SKM-1 (cell line): ENCODE measurements around the gene GRIP1.

Experiments used
- DNase-seq: peaks from one replicate; lab custom pipeline; 2025; ENCODE audit not compliant: unreplicated experiment; lab: John Stamatoyannopoulos, UW

Gene GRIP1, protein sequence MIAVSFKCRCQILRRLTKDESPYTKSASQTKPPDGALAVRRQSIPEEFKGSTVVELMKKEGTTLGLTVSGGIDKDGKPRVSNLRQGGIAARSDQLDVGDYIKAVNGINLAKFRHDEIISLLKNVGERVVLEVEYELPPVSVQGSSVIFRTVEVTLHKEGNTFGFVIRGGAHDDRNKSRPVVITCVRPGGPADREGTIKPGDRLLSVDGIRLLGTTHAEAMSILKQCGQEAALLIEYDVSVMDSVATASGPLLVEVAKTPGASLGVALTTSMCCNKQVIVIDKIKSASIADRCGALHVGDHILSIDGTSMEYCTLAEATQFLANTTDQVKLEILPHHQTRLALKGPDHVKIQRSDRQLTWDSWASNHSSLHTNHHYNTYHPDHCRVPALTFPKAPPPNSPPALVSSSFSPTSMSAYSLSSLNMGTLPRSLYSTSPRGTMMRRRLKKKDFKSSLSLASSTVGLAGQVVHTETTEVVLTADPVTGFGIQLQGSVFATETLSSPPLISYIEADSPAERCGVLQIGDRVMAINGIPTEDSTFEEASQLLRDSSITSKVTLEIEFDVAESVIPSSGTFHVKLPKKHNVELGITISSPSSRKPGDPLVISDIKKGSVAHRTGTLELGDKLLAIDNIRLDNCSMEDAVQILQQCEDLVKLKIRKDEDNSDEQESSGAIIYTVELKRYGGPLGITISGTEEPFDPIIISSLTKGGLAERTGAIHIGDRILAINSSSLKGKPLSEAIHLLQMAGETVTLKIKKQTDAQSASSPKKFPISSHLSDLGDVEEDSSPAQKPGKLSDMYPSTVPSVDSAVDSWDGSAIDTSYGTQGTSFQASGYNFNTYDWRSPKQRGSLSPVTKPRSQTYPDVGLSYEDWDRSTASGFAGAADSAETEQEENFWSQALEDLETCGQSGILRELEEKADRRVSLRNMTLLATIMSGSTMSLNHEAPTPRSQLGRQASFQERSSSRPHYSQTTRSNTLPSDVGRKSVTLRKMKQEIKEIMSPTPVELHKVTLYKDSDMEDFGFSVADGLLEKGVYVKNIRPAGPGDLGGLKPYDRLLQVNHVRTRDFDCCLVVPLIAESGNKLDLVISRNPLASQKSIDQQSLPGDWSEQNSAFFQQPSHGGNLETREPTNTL

DNA sequence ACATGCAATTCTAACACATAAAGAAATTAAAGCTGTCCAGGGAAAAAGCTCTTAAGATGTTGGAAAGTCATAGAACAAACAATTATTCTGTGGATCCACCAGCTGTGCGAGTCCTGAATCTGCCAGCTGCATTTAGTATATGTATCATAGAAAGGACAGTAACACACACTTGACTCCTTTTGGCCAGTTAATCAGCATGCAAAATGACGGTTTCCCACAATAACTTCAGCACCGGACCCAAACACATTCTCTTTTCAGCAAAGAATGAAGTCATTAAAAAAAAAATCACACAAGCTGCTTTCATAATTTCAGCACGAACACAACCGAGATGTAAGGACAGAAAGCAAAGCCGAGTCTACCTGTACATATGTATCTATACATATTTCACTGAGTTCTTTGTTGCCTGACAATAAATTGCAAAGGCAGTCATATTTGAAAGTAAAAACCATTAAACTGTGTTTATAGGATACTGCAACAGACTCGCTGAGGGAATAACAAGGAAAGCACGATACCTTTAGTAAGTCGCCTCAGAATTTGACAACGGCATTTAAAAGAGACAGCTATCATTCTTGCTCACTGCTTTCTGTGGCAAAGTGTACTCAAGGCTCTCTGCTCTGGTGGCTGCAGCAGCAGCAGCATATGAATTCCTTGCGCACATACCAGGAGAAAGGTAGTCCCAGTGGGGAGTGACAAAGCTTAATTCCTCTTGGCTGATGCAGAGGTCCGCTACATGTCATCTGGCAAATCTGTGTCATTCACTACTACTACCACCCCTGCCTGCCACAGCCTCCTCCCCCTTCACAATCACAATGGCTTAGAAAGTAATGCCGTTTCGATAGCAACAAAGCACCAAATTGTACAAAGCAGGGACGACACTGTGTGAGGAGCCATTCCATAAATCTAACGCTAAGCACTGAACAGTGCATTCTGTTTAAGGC, at the start of gene GRIP1:
GRIP1 (minus strand) TSS at position 739 of the 938 bp plus-strand sequence; CDS start at position 567, 172 bp downstream.
- DNase-seq = no peak

DNA sequence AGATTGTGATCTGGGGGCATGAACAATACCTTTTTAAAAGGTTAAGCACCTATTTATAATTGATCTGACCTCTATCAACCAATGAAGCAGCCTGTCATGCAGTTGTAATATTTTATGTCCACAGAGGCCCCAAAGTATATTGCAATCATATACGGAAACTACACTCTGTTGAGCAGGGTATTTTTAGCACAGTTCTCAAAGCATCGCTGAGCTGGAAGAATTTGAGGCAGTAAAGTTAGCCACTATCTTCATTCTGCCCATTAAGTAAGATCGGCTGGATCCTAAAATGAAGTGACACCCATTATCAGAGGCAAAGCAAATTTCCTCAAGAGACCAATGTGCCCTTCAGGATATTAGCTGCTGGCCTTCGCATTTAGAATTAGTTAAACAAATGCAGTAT, 47.7 kb upstream of the GRIP1 start:
- DNase-seq = no peak

DNA sequence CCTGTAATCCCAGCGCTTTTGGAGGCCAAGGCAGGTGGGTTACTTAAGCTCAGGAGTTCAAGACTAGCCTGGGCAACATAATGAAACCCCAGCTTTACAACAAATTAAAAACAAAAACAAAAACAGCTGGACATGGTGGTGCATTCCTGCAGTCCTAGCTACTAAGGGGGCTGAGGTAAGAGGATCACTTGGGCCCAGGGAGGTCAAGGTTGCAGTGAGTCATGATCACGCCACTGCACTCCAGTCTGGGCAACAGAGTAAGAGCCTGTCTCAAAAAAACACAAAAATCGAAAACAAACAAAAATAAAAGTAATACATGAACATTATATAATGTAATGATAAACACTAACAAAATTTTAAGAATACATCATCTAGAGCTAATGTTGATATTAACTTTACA, 46.2 kb upstream of the GRIP1 start:
- DNase-seq = no peak

DNA sequence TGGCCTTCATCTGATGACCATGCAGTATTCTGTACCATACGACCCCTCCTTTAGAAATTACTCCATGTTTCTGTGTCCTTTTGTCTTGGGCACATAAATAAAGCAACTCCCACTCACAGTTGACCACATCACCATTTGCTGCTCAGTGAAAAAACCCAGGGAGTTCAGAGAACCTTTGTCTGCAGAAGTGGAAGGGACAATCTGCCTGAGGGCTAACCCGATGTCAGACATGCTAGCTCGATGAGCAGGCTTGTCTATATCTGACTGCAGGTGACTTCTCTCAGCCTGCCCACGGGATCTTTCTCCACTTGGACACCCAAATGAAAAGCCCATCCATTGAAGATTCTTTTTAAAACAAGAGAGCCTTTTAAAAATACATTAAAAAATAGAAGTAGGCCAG, 45.7 kb upstream of the GRIP1 start:
- no peak for DNase-seq

DNA sequence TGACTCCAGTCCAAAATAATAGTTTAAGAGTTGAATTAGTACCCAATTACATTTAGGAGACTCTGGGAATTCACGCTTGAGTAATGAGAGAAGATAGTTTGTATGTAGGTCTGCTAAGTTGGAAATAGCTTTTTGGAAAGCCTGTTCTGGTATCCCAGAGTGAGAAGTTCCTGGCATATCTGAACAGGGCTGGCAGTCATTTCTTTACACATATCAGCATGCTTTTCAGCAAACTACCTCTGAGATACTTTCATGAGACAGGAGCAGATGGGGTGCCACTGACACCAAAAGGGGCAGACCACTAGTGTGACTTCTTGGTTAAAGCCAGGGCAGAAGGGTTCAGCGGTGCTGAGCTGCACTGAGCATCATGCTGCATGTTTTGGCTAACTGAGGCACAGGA, 45.1 kb upstream of the GRIP1 start:
- DNase-seq = no peak

DNA sequence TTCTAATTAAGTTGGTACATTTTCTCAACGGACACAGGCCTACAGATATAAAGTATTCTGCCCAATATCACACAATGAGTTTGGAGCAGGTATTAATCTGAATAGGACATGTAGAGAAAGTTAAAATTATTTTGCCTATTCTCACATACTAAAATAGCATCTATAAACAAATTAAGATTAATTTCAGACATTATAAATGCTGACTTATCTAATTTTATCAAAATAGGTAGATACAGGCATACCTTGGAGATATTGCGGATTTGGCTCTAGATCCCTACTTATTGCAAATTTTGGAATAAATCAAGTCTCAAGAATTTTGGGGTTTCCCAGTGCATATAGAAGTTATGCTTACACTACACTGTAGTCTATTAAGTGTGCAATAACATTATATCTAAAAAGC, 41.0 kb upstream of the GRIP1 start:
- no peak for DNase-seq

DNA sequence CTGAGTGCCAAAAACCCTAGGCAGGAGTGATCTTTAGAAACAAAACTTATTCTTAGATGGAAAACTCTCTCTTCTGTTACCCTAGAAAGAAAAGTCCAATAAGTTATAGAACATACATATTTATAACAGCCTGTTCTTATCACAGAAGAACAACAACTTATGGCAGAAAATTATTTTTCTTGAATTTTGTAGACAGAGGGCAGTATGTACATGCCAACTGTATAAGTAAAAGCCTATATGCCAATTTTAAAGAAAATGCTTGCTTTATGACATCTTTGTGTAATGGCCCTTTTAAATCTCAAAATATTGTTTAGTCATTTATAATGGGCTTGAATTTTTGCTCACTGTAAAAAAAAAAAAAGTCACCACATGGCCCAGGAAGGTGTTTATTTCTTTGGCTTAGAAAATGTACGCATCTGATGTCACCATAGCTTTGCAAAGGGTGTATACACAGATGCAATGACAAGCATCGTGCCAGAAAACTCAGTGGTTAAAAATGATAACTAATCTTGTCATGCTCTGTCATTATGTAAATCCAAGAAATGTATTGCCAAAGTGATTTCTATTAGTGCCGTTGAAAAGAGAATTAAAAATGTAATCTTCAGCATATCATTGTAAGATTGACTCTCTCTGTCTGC, 38.3 kb upstream of the GRIP1 start:
- no peak for DNase-seq

DNA sequence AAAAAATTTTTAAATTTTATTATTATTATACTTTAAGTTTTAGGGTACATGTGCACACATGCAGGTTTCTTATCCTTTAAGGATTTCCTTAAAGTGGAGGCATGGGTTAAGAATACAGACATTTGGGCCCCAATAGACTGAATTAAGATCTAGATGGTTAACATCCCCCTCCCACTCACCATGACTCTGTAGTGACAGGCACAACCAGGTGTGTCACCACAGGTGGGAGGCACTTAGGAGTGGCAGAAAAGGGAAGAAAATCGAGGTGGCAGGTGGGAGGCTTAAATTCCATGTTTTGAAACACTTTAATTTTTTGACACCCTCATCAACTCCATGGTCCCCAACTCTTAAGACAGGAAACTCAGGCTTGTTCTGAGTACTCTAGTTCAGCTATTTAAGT, 37.6 kb upstream of the GRIP1 start:
- no peak for DNase-seq

DNA sequence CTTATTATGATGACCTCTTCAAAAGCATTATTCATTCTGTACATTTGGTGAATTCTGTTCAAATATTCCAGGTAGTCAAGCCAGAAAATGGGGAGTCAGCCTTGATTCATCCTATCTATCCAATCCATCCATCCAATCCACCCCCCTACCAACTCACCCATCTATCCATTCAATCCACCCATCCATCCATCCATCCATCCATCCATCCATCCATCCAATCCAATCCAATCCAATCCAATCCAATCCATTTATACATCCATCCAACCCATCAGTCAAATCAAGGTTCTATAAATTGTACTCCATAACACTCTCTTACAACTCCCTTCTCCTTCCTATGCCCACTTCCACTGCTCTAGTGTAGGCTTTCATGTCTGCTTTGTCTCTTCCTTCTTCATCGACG, 35.8 kb upstream of the GRIP1 start:
- no peak for DNase-seq

DNA sequence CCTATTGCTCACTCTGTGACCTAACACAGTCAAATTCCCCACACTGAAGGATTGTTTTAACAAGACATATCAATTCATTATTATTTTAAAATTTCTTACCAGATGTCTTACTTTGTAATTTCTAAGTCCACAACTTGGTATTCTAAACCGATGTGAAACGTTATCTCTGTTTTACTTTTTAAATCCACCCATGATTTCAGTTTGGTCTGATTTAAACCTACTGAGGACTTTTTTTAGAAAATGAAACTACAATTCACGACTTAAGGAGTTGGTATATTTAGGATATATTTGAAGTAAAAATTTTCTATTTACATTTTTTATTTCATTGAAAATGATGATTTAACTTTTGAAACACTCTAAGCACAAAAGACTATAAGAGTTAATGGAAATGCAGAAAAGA, 35.1 kb upstream of the GRIP1 start:
- DNase-seq = no peak

DNA sequence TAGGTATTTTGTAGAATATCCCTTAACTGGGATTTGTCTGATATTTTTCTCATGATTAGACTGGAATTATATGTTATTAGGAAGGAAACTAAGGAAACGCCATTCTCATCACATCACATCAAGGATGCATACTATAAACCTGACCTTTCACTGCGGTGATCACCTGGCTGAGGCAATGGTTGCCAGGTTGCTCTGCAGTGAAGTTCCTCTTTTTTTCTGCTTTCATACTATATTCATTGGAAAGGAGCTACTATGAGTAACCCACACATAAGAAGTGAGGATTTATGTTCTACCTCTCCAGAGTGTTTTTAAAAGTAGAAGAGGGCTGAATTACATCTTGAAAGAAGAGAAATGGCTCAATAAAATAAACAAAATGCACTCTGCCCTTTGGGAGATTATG, 31.0 kb upstream of the GRIP1 start:
- DNase-seq = no peak

DNA sequence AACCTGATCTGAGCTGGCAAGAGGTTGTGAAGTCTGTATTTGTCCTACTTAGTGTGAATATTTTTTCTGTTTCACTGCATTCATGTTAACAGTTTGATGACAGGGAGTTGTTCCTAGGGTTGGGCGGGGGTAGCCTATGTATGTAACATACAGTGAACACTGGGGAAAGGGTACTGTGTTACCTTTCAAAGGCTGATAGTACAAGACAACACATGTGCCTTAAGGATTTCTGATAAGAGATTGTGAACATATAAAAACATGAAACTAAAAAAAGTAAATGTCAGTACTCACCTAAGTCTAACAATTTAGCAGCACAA, 30.5 kb upstream of the GRIP1 start:
- DNase-seq = no peak

DNA sequence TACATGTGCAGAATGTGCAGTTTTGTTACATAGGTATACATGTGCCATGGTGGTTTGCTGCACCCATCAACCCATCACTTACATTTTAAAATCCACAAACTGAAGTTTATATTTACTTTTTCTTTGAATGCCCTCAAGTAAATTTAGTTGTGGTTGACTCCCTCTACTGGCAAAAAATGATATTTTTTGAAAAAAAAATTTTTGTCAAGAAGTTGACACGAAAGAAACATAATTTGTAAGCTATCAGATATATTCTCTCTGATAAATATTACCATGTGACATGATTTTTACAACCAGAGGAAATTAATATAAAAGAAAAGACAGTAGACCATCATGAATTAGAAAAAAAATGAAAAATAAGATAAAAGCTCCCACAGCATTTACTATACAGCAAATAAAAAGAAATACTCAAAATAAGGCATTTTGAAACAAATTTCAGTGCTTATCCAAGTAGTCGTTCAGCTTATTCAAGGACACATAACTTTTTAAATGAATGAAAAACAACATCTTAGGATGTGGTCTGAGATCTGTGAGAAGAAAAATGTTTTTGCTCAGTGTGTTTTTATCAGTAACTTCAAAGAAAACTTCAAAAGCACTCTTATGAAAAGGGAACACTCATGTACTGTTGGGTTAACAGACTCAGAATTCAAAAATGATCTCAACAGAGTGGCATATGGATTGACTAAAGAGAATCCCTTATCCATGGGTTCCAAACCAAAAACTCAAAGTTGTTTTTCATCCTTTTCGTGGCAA, 30.0 kb upstream of the GRIP1 start:
- no peak for DNase-seq

DNA sequence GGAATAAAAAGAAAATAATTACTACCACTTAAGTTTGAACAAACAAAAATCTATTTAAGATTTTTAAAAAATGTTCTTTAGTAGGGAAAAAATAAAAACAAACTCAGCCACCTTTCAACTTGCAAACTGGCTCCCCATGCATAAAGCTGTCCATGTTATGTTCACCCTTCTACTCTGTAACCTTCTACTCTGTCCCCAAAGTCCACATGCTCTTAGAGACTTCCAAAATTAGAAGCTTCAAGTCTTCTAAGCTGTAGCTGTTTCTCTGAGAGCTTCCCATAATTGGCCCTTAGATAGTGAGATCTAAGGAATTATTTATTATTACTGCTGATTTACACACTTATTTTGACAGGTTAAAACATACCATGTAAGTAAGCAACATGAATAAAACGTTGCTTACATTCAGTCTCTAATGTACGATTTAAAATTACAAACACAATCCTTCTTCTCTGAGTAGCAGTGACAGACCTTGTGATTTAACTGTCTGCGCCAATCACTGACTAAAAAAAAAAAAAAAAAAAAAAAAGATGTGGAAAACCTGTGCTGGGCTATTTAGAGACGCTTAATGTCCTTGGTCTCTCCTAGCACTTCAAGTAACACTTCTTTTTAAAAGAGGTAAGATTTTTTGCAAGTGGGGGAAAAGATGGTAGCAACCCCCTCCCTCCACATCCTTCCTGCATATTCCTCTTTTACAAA, 28.3 kb upstream of the GRIP1 start:
- DNase-seq = no peak

DNA sequence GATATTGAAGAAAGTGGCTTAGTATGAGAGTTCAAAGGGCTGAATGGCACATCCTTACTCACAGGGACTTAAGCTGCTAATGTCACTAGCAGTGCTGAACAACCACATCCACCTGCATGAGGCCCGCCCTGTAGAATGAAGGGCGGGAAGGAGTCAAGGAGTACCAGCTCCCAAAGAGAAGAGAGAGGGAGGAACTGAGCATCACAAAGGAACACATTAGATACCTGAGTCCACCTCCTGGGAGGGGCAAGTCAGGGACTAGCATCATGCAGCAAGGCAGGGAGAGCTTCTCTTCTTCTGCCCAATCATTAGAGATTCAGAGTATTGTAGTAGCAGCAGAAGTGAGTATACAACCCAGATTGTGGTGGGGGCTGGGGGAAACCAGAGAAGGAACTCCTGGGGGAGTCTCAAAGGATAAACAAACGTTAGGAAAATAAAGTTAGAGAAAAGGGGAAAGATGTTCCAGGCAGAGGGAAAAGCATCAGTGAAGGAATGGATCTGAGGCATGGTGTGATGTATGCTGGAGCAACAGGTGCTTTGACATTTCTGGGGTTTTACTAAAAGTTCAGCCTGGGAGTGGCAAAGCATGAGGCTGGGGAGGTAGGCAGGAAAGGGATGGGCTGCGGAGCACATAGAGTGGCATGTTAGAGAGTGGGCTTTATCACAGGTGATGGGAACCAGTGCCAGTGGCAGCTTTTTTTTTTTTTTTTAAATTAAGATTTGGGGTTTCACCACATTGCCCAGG, 21.0 kb upstream of the GRIP1 start:
- no peak for DNase-seq

DNA sequence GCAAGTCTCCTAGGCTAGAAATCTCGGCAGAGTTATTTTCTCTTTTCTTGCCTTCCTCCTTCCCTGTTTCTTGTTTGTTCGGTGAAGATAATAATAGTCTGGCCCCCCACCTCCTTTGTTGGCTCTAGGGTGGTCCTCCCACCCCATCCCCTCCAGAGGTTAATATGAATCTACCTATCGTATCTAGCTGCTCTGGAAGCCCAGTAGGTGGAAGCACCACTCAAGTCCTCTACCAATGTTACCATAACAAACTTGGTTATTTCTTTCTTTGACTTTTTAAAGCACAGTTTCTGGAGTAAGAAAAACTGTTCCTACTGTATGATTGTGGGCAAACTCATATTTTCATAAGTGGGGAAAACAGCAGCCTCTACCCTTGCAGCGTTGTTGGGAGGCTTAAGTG, 19.7 kb upstream of the GRIP1 start:
- DNase-seq = no peak

DNA sequence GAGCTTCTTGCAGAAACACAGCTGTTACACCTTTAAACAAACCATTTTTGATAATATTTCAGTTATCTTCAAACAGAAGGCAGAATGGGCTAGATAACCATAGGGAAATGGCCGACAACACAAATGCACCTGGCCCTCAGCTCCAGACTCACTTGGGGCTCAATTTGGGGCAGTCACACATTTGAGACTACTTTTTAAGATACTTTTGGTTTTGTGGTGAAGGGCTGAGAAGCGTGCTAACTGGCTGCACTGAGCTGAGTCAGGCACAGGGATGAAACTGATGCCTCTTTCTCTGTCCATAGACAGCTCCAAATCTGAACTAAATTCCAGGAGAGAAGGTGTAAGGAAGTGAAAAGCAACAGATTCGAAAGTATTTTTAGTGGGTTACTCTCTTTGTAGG, 18.5 kb upstream of the GRIP1 start:
- no peak for DNase-seq
